BJ (cell line): Measurements from ENCODE around the gene CCDC61. TPM values are rescaled to one million over a fixed set of nuclear protein-coding genes. Genes with fewer than 3 reads are reported as not detected.

Experiments
- CTCF ChIA-PET: fragments of 350-600 bp; formaldehyde crosslinking; extraction: SDS; loops from one replicate; lab custom pipeline; 2021; ENCODE audit warnings: antibody characterized with exemption, inconsistent platforms; lab: Yijun Ruan, JAX
- POLR2A ChIA-PET: fragments of 300-600 bp; sonication (Branson Sonifier 250); formaldehyde crosslinking; extraction: SDS; loops from one replicate; lab custom pipeline; 2021; ENCODE audit warnings: antibody characterized with exemption; lab: Charles Lee
- DNase-seq: peaks from one replicate; pipeline ENCODE4 v3.0.0-alpha.2; 2011; ENCODE audit warnings: low read depth
- H3K27me3 ChIP-seq: 2 replicates; pipeline ENCODE4 v1.6.0; 2011; ENCODE audit warnings: low read length; ENCODE audit not compliant: control insufficient read depth, insufficient read depth
- H3K36me3 ChIP-seq: 2 replicates; pipeline ENCODE4 v1.5.1; 2011; ENCODE audit warnings: low read length; ENCODE audit not compliant: control insufficient read depth, insufficient read depth
- H3K4me3 ChIP-seq: 2 replicates; pipeline ENCODE4 v1.5.1; 2011; ENCODE audit warnings: low read depth, mild to moderate bottlenecking, control low read depth, low read length
- polyA plus RNA-seq: library from polyadenylated mRNA; depleted of rRNA; stranded (reverse); fragments of >200 nt; gene quantifications from 2 replicates; pipeline ENCODE4 v1.2.3, GENCODE V29; 2011
- TF ChIP-seq, protein P1 (sequence below): IDR thresholded peaks from 2 replicates; pipeline ENCODE4 v1.5.1; 2011; ENCODE audit warnings: low read depth, mild to moderate bottlenecking, control low read depth, inconsistent platforms, low read length, moderate library complexity; ENCODE audit not compliant: insufficient read depth

Gene CCDC61
- polyA plus RNA-seq, 1 experiment, result 8.4 TPM

DNA sequence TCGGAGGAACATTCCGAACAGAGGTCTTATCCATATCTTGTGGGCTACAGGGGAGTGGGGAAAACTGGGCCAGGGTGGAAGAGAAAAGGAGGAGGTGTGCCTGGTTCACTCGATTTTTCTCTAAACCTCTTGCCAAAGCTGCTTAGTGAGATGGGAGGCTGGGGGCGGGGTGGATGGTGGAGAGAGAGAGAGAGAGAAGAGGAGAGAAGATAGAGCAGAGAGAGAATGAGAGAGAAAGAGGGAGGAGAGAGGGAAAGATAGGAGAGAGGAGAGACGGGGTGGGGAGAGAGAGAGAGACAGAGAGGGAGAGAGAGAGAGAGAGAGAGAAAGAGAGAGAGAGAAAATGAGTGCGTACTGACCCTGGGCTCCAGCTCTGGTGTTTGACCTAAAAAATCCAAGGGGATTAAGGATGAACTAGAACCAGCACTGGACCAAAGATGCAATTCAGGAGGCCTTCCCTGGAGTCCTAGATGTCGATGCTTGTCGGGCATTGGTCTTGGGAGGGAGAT is 35.7 kb upstream of the CCDC61 start:
- no peaks in the 10 kb centered on the region for H3K36me3 ChIP-seq
- DNase-seq, result no peak
- TF ChIP-seq, protein P1, sequence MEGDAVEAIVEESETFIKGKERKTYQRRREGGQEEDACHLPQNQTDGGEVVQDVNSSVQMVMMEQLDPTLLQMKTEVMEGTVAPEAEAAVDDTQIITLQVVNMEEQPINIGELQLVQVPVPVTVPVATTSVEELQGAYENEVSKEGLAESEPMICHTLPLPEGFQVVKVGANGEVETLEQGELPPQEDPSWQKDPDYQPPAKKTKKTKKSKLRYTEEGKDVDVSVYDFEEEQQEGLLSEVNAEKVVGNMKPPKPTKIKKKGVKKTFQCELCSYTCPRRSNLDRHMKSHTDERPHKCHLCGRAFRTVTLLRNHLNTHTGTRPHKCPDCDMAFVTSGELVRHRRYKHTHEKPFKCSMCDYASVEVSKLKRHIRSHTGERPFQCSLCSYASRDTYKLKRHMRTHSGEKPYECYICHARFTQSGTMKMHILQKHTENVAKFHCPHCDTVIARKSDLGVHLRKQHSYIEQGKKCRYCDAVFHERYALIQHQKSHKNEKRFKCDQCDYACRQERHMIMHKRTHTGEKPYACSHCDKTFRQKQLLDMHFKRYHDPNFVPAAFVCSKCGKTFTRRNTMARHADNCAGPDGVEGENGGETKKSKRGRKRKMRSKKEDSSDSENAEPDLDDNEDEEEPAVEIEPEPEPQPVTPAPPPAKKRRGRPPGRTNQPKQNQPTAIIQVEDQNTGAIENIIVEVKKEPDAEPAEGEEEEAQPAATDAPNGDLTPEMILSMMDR, result no peak
- no peak overlapping the region for H3K4me3 ChIP-seq
- POLR2A ChIA-PET, result no interaction called here
- peaks cover 9% of the 10 kb centered on the region for H3K27me3 ChIP-seq
- CTCF ChIA-PET, result no interaction called here

DNA sequence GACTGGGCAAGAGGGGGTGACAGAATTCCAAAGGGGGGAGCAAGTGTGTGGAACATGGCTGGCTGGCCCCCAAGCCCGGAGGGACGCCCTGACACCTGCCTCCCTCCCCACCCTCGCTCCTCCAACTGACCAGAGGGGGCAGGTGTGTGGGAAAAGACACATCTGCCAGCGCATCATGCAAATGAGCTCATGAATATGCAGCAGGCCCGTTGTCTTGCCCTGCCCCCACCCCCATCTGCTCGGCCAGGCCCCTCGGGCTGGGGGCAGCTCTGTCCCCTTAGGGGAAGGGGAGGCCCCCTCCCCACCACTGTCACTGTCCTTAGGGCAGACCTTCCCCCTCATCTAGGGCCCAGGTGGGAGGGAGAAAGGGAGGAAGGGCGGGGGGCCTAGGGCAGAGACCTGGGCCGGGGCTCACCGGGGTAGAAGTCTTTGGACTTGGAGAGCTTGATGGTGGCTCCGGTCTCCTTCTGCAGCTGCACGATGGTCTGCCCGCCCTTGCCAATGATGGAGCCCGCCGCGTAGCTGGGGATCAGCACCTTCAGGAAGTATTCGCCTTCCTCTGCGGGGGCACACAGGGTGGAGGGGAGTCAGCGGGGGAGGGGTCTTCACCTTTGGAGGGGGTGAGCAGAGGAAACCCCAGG is 34.6 kb upstream of the CCDC61 start:
- DNase-seq, result no peak

DNA sequence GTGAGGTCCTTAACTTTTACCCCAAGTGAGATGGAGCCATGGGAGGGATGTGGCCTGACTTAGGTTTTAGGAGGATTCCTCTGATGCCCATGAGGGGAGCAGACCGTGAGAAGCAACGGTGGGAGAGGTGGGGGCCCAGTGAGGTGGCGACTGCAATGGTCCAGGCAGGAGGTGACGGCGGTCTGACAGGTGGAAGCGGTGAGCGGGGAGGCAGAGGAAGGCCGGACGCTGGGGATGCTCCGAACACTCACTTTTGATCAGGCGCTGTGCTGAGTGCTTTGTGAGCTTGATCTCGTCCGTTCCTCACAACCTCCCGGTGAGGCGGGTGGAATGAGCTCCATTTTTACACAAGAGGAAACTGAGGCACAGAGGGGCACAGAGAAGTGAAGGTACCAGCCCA is 33.2 kb upstream of the CCDC61 start:
- peaks cover 13% of the 10 kb centered on the region for H3K27me3 ChIP-seq
- no peak for DNase-seq
- no peaks in the 10 kb centered on the region for H3K36me3 ChIP-seq
- CTCF ChIA-PET, result no interaction called here
- TF ChIP-seq, protein P1, result no peak
- H3K4me3 ChIP-seq, result no peak overlapping the region
- POLR2A ChIA-PET, result no interaction called here

More for the DNA sequence above, 34.6 kb upstream of the CCDC61 start:
- Histone ChIP-seq H3K27me3 (peaks cover 11% of the 10 kb centered on the region), H3K36me3 (no peaks in the 10 kb centered on the region), H3K4me3 (no peak overlapping the region)
- TF ChIP-seq, protein P1, result no peak
- POLR2A ChIA-PET, result no interaction called here
- CTCF ChIA-PET, result interaction anchor here (0.9 to 1.3 kb wide), 2 partner anchors 10 to 14 kb away, joined by 3 to 5 read pairs; no protein-coding TSS in a partner anchor

DNA sequence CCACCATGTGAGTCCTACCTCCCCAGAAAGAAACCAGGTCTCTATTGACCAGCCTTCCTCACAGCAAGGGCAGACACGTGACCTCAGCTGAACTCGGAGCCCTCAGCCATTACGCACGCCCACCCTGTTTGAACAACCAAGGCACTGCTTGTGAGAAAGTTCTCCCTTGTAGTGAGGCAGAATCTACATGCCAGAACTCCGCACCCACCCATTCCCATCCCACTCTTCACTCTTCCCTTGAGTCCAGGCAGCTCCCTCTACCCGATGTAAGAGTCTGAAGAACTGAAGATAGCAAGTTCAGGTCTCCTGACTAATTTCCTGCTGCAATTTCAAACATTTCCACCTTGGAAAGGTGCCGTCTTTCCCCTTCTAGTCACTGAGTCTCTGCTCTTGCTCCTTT is 28.0 kb upstream of the CCDC61 start:
- ChIA-PET POLR2A (no interaction called here), CTCF (no interaction called here)
- DNase-seq, result no peak
- no peaks in the 10 kb centered on the region for H3K36me3 ChIP-seq
- peaks cover 19% of the 10 kb centered on the region for H3K27me3 ChIP-seq
- TF ChIP-seq, protein P1, result no peak
- no peak overlapping the region for H3K4me3 ChIP-seq

DNA sequence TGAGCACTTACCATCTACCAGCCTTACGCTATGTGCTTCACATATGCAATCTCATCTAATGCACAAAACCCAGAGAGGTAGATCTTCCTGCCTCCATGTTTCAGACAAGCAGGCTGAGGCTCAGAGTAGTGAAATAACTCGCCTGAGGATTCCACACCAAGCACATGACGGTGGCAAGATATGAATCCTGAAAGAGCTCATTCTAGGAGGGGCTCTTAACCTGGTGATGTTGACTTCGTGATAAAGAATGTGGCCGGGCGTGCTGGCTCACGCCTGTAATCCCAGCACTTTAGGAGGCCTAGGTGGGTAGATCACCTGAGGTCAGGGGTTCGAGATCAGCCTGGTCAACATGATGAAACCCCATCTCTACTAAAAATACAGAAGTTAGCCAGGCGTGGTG is 26.6 kb upstream of the CCDC61 start:
- H3K36me3 ChIP-seq, result no peaks in the 10 kb centered on the region
- TF ChIP-seq, protein P1, result no peak
- H3K4me3 ChIP-seq, result no peak overlapping the region
- CTCF ChIA-PET, result interaction anchor here (0.6 kb wide), 1 partner anchor 39 kb away, joined by 3 read pairs; no protein-coding TSS in a partner anchor
- H3K27me3 ChIP-seq, result peaks cover 25% of the 10 kb centered on the region
- POLR2A ChIA-PET, result no interaction called here
- DNase-seq, result no peak
